Upper lobe of left lung (tissue), 4 donors: ENCODE measurements around the gene CUX1.

Source experiments
- EP300 ChIP-seq, 4 donors: sonication (generic); formaldehyde crosslinking; IDR thresholded peaks; one replicate each; pipeline ENCODE4 v1.5.1; 2017; ENCODE audit warnings: antibody characterized with exemption in 4 of 4, control low read depth in 2 of 4
- POLR2A ChIP-seq, 4 donors: fragments of 450-650 bp; IDR thresholded peaks; one replicate each; pipeline ENCODE4 v1.5.1; 2016 to 2017; ENCODE audit warnings: antibody characterized with exemption in 4 of 4, mild to moderate bottlenecking in 2 of 4
- POLR2AphosphoS5 ChIP-seq, 2 donors: sonication (generic); formaldehyde crosslinking; IDR thresholded peaks; one replicate each; pipeline ENCODE4 v1.5.1; 2017; ENCODE audit warnings: antibody characterized with exemption in 2 of 2
- TF ChIP-seq, protein P1 (sequence below), 6 experiments: fragments of 450-650 bp in 4 of 6; fragments of 200-600 bp in 2 of 6; sonication (generic) in 2 of 6; IDR thresholded peaks; one replicate each; pipeline ENCODE4 v1.5.1; 2016 to 2019; ENCODE audit warnings: antibody characterized with exemption in 6 of 6

DNA sequence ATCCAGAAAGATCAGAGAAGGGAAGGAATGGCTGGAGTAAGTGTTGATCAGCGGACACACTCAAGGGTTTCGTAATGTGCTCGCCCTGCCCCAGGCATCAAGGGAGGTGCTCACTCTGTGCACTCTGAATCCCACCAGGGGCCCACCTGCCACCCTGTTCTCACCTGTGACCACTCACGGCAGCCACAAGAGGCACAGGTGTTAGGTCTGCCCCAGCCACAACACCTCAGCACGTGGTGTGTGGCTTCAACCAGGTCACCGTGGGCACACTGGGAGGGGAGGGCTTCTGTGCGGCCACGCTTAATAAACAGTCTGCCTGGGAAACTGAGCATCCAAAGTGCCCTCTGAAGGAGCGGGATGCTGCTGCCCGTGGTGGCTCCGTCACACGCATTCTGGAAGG is 49.8 kb downstream of the CUX1 start:
- TF ChIP-seq, protein P1, sequence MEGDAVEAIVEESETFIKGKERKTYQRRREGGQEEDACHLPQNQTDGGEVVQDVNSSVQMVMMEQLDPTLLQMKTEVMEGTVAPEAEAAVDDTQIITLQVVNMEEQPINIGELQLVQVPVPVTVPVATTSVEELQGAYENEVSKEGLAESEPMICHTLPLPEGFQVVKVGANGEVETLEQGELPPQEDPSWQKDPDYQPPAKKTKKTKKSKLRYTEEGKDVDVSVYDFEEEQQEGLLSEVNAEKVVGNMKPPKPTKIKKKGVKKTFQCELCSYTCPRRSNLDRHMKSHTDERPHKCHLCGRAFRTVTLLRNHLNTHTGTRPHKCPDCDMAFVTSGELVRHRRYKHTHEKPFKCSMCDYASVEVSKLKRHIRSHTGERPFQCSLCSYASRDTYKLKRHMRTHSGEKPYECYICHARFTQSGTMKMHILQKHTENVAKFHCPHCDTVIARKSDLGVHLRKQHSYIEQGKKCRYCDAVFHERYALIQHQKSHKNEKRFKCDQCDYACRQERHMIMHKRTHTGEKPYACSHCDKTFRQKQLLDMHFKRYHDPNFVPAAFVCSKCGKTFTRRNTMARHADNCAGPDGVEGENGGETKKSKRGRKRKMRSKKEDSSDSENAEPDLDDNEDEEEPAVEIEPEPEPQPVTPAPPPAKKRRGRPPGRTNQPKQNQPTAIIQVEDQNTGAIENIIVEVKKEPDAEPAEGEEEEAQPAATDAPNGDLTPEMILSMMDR (IDR thresholded peaks at IDR 0.05): no peak
- TF ChIP-seq POLR2A (IDR thresholded peaks at IDR 0.05): no peak
- TF ChIP-seq POLR2AphosphoS5 (IDR thresholded peaks at IDR 0.05): no peak
- TF ChIP-seq EP300 (IDR thresholded peaks at IDR 0.05): no peak
